Naive B cell (primary cell): ENCODE data around the gene SRRM5. TPM values are rescaled to one million over a fixed set of nuclear protein-coding genes. Genes with fewer than 3 reads are reported as not detected.
"Not testable (repeated sequence)": the region's sequence is repeated elsewhere in the genome, so short reads cannot be mapped to it uniquely, and the experiment has no call there.

Experiments used
- ATAC-seq, 2 donors: fragments of 150-1000 bp; cut with Tn5 transposase; 2 replicates each; pipeline ENCODE4 v1.10.0; 2021; ENCODE audit warnings: low read depth in 2 of 2, mild to moderate bottlenecking in 2 of 2, moderate library complexity in 2 of 2
- DNase-seq: peaks from one replicate; pipeline ENCODE4 v3.0.0; 2022
- H3K27ac Mint-ChIP-seq, 6 donors: one replicate each; pipeline ENCODE4 v1.8.0; 2020 to 2022; ENCODE audit warnings: mild to moderate bottlenecking in 6 of 6, mixed read lengths in 6 of 6, moderate library complexity in 5 of 6, inconsistent platforms in 2 of 6
- H3K27me3 Mint-ChIP-seq, 3 donors: one replicate each; pipeline ENCODE4 v1.8.0; 2021 to 2022; ENCODE audit warnings: mixed read lengths in 3 of 3, mild to moderate bottlenecking in 1 of 3
- H3K36me3 Mint-ChIP-seq, 2 donors: one replicate each; pipeline ENCODE4 v1.8.0; 2020 to 2022; ENCODE audit warnings: mixed read lengths in 2 of 2, inconsistent platforms in 1 of 2, mild to moderate bottlenecking in 1 of 2
- H3K4me1 Mint-ChIP-seq, 3 donors: one replicate each; pipeline ENCODE4 v1.8.0; 2020 to 2022; ENCODE audit warnings: mixed read lengths in 3 of 3, inconsistent platforms in 1 of 3, mild to moderate bottlenecking in 1 of 3, moderate library complexity in 1 of 3
- H3K4me3 Mint-ChIP-seq, 8 donors: one replicate each; pipeline ENCODE4 v1.8.0; 2020 to 2022; ENCODE audit warnings: mild to moderate bottlenecking in 8 of 8, mixed read lengths in 8 of 8, moderate library complexity in 8 of 8, inconsistent platforms in 2 of 8
- H3K9me3 Mint-ChIP-seq, 7 donors: one replicate each; pipeline ENCODE4 v1.8.0; 2020 to 2022; ENCODE audit warnings: mixed read lengths in 7 of 7, mild to moderate bottlenecking in 5 of 7, inconsistent platforms in 2 of 7, moderate library complexity in 1 of 7
- polyA plus RNA-seq, 6 donors: library from polyadenylated mRNA; unstranded; fragments of 300-500 nt; fragmentation: Illumina TruSeq; gene quantifications; one replicate each; pipeline ENCODE4 v1.2.3, GENCODE V29; 2021; ENCODE audit warnings: low read depth in 6 of 6

The SRRM5 gene
- polyA plus RNA-seq, 6 donors from 2014 or later = 0.24 to 0.73 (median 0.25) TPM; not detected in 3

GRCh38 chr19:43626838-43627237 is 14.9 kb downstream of the SRRM5 start:
- peak overlapping the region in 1 of 8 donors; percentile 5 for H3K4me3 Mint-ChIP-seq
- ATAC-seq (no peak), DNase-seq (no peak)
- H3K36me3 Mint-ChIP-seq = no peaks in the 10 kb centered on the region
- H3K27ac Mint-ChIP-seq = no peak overlapping the region
- H3K9me3 Mint-ChIP-seq = peaks cover 0 to 2% (median 0%) of the 10 kb centered on the region in 7 donors
- peaks cover 0 to 21% (median 18%) of the 10 kb centered on the region in 3 donors for H3K27me3 Mint-ChIP-seq
- H3K4me1 Mint-ChIP-seq = peaks cover 16 to 25% (median 20%) of the 10 kb centered on the region in 3 donors

DNA sequence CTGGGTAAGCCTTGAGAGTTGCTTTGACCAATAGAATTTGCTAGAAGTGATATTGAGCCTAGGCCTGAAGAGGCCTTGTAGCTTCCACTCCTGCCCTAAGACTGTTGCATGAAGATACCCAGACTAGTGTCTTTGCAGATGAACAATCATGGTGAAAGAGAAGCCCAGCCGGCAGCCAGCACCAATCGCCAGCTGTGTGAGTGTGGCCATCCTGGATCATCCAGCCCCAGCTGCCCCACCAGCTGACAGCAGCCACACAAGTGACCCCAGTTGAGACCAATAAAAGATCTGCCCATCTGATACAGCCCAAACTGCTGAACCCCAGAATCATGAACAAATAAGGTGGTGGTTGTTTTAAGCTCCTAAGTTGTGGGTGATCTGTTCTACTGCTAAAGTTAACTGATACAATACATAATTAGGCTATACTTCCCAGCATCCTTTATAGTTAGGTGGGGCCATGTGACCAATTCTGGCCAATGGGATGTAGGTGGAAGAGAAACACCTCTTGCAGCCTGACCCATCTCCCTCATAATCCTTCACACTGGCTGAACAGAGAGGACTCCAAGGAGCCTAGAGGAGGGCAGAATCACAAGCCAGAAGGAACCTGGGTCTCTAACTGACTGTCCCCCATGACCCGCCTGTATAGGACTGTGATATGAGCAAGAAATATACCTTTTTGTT is 16.9 kb downstream of the SRRM5 start:
- Mint-ChIP-seq H3K27ac (no peak overlapping the region), H3K4me1 (peaks cover 15 to 25% (median 18%) of the 10 kb centered on the region in 3 donors), H3K9me3 (peaks cover 0 to 2% (median 0%) of the 10 kb centered on the region in 7 donors), H3K27me3 (peaks cover 0 to 36% (median 35%) of the 10 kb centered on the region in 3 donors), H3K4me3 (no peak overlapping the region), H3K36me3 (no peaks in the 10 kb centered on the region)
- DNase-seq (no peak), ATAC-seq (no peak)

- Mint-ChIP-seq H3K27me3 (peaks cover 0 to 51% (median 43%) of the 10 kb centered on the region in 3 donors), H3K36me3 (no peaks in the 10 kb centered on the region), H3K9me3 (no peaks in the 10 kb centered on the region), H3K27ac (no peak overlapping the region), H3K4me3 (no peak overlapping the region), H3K4me1 (peaks cover 3 to 13% (median 7%) of the 10 kb centered on the region in 3 donors)
- DNase-seq (no peak), ATAC-seq (no peak)
Measured at GRCh38 chr19:43631491-43631890, 19.6 kb downstream of the SRRM5 start.

- Mint-ChIP-seq H3K4me1 (peaks cover 7 to 12% (median 10%) of the 10 kb centered on the region in 3 donors), H3K9me3 (no peaks in the 10 kb centered on the region), H3K27me3 (peaks cover 0 to 48% (median 46%) of the 10 kb centered on the region in 3 donors), H3K36me3 (no peaks in the 10 kb centered on the region), H3K27ac (no peak overlapping the region), H3K4me3 (no peak overlapping the region)
- no peak for ATAC-seq
- no peak for DNase-seq
Measured at GRCh38 chr19:43633520-43633919, 21.6 kb downstream of the SRRM5 start.

DNA sequence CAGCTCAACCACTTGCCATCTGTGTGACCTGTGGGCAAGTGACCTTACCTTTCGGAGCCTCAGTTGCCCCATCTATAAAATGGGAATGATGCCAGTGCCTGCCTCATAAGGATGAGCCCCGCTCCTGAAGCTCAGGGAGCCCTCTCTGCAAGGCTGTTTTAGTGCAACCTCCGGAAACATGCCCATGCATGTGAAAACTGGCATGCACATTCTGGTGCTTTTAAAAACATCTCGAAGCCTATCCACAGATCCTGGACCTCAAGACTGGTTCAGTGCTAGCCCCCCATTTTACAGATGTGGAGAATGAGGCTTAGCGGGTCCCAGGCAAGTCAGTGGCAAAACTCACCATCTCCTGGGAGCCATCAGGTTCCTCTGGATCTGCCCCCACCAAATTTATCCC is 22.2 kb downstream of the SRRM5 start:
- no peak for ATAC-seq
- Mint-ChIP-seq H3K9me3 (no peaks in the 10 kb centered on the region), H3K4me3 (no peak overlapping the region), H3K4me1 (peaks cover 13 to 17% (median 15%) of the 10 kb centered on the region in 3 donors), H3K36me3 (no peaks in the 10 kb centered on the region), H3K27me3 (peaks cover 0 to 54% (median 52%) of the 10 kb centered on the region in 3 donors), H3K27ac (no peak overlapping the region)
- no peak for DNase-seq

- DNase-seq = no peak
- H3K4me3 Mint-ChIP-seq = no peak overlapping the region
Measured at GRCh38 chr19:43634506-43634871, 22.6 kb downstream of the SRRM5 start.

GRCh38 chr19:43634872-43635560 is 23.1 kb downstream of the SRRM5 start:
- Mint-ChIP-seq H3K27ac (peak overlapping the region in 2 of 6 donors; percentile 64 to 94), H3K27me3 (peaks cover 0 to 58% (median 56%) of the 10 kb centered on the region in 3 donors), H3K36me3 (no peaks in the 10 kb centered on the region), H3K4me1 (peaks cover 17 to 21% (median 20%) of the 10 kb centered on the region in 3 donors), H3K9me3 (no peaks in the 10 kb centered on the region), H3K4me3 (no peak overlapping the region)
- ATAC-seq = no peak
- DNase-seq = no peak

More at GRCh38 chr19:43634506-43634871, 22.6 kb downstream of the SRRM5 start:
- Mint-ChIP-seq H3K4me1 (peaks cover 15 to 20% (median 19%) of the 10 kb centered on the region in 3 donors), H3K36me3 (no peaks in the 10 kb centered on the region), H3K27me3 (peaks cover 0 to 57% (median 56%) of the 10 kb centered on the region in 3 donors), H3K27ac (no peak overlapping the region), H3K9me3 (no peaks in the 10 kb centered on the region)
- no peak for ATAC-seq

DNA sequence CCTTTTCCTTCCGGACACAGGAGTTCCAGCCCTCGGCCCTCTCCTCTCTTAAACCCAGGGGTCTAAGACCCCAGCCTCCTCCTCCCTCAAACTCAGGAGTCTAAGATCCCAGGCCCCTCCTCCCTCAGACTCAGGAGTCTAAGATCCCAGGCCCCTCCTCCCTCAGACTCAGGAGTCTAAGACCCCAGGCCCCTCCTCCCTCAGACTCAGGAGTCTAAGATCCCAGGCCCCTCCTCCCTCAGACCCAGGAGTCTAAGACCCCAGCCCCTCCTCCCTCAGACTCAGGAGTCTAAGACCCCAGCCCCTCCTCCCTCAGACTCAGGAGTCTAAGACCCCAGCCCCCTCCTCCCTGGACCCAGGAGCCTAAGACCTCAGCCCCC is 23.7 kb downstream of the SRRM5 start:
- H3K4me3 Mint-ChIP-seq, H3K36me3 Mint-ChIP-seq, H3K9me3 Mint-ChIP-seq, ATAC-seq, DNase-seq: not testable (repeated sequence)
- Mint-ChIP-seq H3K27ac (peak overlapping the region in 1 of 6 donors; percentile 64), H3K4me1 (peaks cover 21 to 26% (median 25%) of the 10 kb centered on the region in 3 donors), H3K27me3 (peaks cover 0 to 63% (median 60%) of the 10 kb centered on the region in 3 donors)

- Mint-ChIP-seq H3K27ac (no peak overlapping the region), H3K27me3 (peaks cover 2 to 70% (median 67%) of the 10 kb centered on the region in 3 donors), H3K4me1 (peaks cover 23 to 30% (median 29%) of the 10 kb centered on the region in 3 donors), H3K9me3 (no peaks in the 10 kb centered on the region), H3K4me3 (no peak overlapping the region), H3K36me3 (no peaks in the 10 kb centered on the region)
- ATAC-seq (no peak), DNase-seq (no peak)
Measured at GRCh38 chr19:43636121-43636683, 24.3 kb downstream of the SRRM5 start.

GRCh38 chr19:43638214-43638994 is 26.5 kb downstream of the SRRM5 start:
- H3K36me3 Mint-ChIP-seq = no peaks in the 10 kb centered on the region
- peaks cover 23 to 34% (median 33%) of the 10 kb centered on the region in 3 donors for H3K4me1 Mint-ChIP-seq
- peak; percentile 53 for DNase-seq
- peak overlapping the region; percentile 64 to 92 (median 83) for H3K4me3 Mint-ChIP-seq
- peak overlapping the region in 4 of 6 donors; percentile 16 to 75 (median 37) for H3K27ac Mint-ChIP-seq
- no peaks in the 10 kb centered on the region for H3K9me3 Mint-ChIP-seq
- peak; percentile 76 to 83 for ATAC-seq
- H3K27me3 Mint-ChIP-seq = peaks cover 9 to 68% (median 62%) of the 10 kb centered on the region in 3 donors

- Mint-ChIP-seq H3K4me3 (peak overlapping the region; percentile 57 to 92 (median 83)), H3K27ac (peak overlapping the region in 5 of 6 donors; percentile 16 to 90 (median 46)), H3K9me3 (no peaks in the 10 kb centered on the region), H3K4me1 (peaks cover 23 to 34% (median 33%) of the 10 kb centered on the region in 3 donors), H3K36me3 (no peaks in the 10 kb centered on the region), H3K27me3 (peaks cover 11 to 64% (median 58%) of the 10 kb centered on the region in 3 donors)
- DNase-seq = no peak
- ATAC-seq = peak in 1 of 2 donors; percentile 10
Measured at GRCh38 chr19:43638995-43639518, 27.2 kb downstream of the SRRM5 start.

DNA sequence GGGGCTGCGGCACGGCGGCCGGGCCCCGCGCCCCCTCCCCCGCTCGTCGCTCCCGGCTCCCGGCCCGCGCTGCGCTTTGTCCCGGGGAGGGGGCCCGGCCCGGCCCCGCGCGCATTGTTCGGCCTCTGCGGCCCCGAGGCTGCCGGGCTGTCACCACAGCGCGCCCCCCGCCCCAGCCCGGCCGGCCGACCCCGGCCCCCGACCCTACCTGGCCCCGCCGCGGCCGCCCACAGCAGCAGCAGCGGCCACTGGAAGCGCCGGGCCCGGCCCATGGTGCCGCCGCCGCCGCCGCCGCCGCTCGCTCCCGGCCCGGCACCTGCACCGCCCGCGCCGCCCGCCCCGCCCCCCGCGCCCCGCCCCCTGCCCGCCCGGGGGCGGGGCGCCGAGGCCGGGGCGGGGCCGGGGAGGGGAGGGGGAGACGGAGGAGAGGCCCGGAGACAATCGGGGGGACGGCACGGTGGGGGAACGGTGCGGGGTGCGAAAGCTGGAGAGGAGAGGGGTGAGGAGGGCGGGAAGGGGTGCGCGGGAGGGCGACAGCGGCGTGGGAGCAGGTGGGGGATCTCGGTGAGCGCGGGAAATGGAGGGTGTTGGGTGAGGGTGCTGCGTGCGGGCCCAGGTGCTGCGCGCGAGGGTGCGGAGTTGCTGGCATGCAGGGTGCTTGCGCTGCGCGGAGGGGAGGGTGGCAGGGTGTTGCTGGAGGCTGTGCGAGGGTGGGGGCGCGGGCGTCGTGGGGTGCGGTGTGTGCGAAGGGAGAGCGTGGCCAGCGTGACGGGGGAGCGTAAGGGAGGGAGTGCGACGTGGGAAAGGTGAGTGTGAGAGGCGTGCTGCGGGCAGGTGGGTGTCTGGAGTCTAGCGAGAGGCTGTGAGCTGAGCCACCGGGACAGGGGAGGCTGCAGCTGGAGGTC is 27.9 kb downstream of the SRRM5 start, which contains the start of gene CADM4:
Gene CADM4, minus strand, starts transcription at position 332 of the 905 bp plus-strand sequence. Its CDS starts 60 bp downstream, at position 272.
- H3K27ac Mint-ChIP-seq = peak within 1 kb of the TSS in 5 of 6 donors; percentile 23 to 90 (median 65)
- ATAC-seq (peak; percentile 69 to 78), DNase-seq (peak; percentile 27)
- no peaks in the 10 kb centered on the region for H3K36me3 Mint-ChIP-seq
- H3K27me3 Mint-ChIP-seq = peaks cover 11 to 65% (median 63%) of the 10 kb centered on the region in 3 donors
- H3K9me3 Mint-ChIP-seq = no peaks in the 10 kb centered on the region
- H3K4me3 Mint-ChIP-seq = peak within 1 kb of the TSS; percentile 79 to 92 (median 86)
- H3K4me1 Mint-ChIP-seq = peaks cover 23 to 34% (median 33%) of the 10 kb centered on the region in 3 donors
